GM10266 (cell line): ENCODE data around the gene NOXA1.

Experiments used
- DNase-seq: peaks from one replicate; pipeline ENCODE4 v3.0.0; 2012; ENCODE audit errors: extremely low spot score
- CTCF ChIP-seq: IDR thresholded peaks from 2 replicates; pipeline ENCODE4 v1.5.1; 2012; ENCODE audit warnings: mild to moderate bottlenecking, low read depth; ENCODE audit not compliant: control insufficient read depth, insufficient read depth; ENCODE audit errors: missing control alignments

The NOXA1 gene

GRCh38 chr9:137404961-137405567 is 18.1 kb upstream of the NOXA1 start:
- no peak for TF ChIP-seq CTCF

DNA sequence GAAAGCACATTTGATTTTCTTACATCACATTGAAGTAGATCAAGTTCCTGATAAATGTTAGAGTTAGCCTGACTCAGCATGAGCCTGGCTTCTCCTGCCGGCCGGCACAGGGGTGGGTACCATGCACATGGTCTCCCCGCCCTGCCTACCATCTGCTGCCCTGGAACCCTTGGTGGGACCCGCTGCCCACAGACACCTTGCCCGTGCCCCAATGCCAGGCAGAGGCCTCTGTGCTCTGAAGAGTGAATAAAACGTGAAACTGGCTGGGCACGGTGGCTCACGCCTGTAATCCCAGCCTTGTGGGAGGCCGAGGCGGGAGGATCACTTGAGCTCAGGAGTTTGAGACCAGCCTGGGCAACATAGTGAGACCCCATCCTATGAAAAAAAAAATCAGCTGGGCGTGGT is 17.5 kb upstream of the NOXA1 start:
- DNase-seq = no peak
- no peak for TF ChIP-seq CTCF

More at GRCh38 chr9:137404961-137405567, 18.1 kb upstream of the NOXA1 start:
- DNase-seq = no peak

DNA sequence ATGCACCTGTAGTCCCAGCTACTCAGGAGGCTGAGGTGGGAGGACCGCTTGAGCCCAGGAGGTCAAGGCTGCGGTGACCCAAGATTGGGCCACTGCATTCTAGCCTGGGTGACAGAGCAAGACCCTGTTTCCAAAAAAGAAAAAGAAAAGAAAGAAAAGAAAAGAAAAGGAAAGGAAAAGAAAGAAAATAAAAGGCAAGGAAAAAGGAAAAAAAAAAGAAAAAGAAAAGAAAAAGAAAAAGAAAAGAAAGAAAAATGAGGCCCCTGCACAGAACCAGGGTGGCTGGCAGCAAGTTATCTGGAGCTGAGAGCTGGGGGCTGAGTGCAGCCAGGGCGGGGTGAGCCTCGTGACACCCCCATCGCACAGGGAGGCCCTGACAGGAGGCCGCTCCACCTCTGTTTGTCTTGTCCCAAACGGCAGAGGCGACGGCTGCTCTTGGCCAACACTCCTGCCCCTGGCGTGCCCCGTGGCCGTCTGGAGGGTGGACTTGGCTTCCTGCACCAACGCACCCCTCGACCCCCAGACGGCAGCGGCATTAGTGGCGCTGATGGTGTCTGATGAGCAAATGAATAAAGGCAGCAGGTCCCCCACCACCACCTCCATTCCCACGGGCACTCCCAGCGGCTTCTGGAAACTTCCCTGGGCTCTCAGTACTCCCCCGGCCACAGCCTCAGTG is 17.0 kb upstream of the NOXA1 start:
- no peak for TF ChIP-seq CTCF
- DNase-seq = no peak

- peak; percentile 80 for TF ChIP-seq CTCF
- DNase-seq = peak; percentile 93
These were observed 16.2 kb upstream of the NOXA1 start for GRCh38 chr9:137406876-137407589.

DNA sequence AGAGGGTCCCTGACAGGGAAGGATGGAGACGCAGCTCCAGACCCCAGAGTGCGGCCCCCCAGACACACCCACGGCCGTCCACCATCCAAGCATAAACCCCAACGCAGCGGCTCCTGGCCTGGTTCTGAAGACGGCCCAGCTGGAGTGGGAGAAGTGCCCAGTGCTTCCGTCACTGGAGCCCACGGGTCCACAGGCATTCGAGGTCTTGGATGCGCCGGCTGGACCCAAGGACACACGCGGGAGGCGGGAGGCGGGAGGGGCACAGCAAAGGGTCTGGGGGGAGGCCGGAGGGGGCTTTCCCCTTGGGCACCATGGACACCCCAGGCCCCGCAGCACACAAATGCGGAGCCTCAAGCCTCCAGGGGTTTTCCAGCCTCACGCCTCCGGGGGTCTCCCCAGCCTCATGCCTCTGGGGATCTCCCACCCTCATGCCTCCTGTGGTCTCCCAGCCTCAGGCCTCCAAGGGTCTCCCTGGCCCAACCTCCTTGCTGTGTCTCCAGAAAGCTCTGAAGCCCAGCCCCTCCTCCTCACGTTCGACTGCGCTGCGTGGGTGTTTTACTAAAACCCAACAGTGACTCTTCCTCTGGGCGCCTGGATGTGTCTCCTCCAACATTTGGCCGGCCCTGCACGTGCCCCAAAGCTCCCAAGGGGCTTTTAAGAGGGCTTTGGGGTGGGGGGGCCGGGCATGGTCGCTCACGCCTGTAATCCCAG is 15.4 kb upstream of the NOXA1 start:
- no peak for TF ChIP-seq CTCF

GRCh38 chr9:137408651-137409405 is 14.4 kb upstream of the NOXA1 start:
- TF ChIP-seq CTCF = no peak
- no peak for DNase-seq

More for the DNA sequence above, 15.4 kb upstream of the NOXA1 start:
- no peak for DNase-seq
